Measurements from ENCODE around the gene DAZ3.
"Not testable (repeated sequence)": the region's sequence is repeated elsewhere in the genome, so short reads cannot be mapped to it uniquely, and the experiment has no call there.

Gene DAZ3

GRCh38 chrY:24813293-24813692 is at the start of gene DAZ3:
DAZ3 (minus strand) TSS chrY:24813393; CDS start chrY:24813185, 208 bp downstream.
- DNase-seq (ENCODE audit: low read depth in 2 of 2, low spot score in 1 of 2), result not testable (repeated sequence)

GRCh38 chrY:24833619-24834018 is 20.4 kb upstream of the DAZ3 start, which contains the start of gene DAZ4:
DAZ4 (plus strand) TSS chrY:24833919; CDS start chrY:24834127, 208 bp downstream.
- not testable (repeated sequence) for DNase-seq (ENCODE audit: low read depth in 2 of 2, low spot score in 1 of 2)

- DNase-seq (ENCODE audit: low read depth in 2 of 2, low spot score in 1 of 2), result not testable (repeated sequence)
Measured at GRCh38 chrY:24825069-24825468, 11.9 kb upstream of the DAZ3 start.

GRCh38 chrY:24824184-24824879 is 11.1 kb upstream of the DAZ3 start:
- DNase-seq (ENCODE audit: low read depth in 2 of 2, low spot score in 1 of 2), result not testable (repeated sequence)

DNA sequence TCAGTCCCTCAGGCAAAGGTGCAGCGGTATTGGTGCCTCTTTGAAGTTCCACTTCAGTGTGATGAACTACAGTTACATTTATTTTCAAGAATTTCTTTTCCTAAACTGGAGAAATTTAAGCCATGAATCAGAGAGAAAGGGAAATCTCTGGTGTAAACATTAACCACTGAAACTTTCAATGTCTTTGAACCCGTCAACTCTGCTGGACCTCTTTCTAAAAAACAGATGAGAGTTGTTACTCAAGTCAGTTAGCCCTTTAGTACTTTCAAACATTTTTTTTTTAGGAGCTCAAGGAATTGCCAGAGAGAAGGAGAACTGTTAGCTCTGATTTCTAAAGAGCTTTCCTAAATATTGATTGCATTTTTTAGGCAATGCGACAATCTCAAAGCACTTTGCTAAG is 8.6 kb upstream of the DAZ3 start:
- not testable (repeated sequence) for DNase-seq (ENCODE audit: low read depth in 2 of 2, low spot score in 1 of 2)
